ENCODE data around the gene POU2AF1. TPM values are rescaled to one million over a fixed set of nuclear protein-coding genes. Genes with fewer than 3 reads are reported as not detected.

The POU2AF1 gene
- total and polyA plus RNA-seq, 12 donors = 0.07 to 1.8 (median 0.15) TPM; not detected in 3

GRCh38 chr11:111347002-111347722 is 31.9 kb downstream of the POU2AF1 start:
- ATAC-seq (peak in 7 of 8 donors; percentile 38 to 78 (median 68)), DNase-seq (no peak)
- no peaks in the 10 kb centered on the region for H3K9me3 ChIP-seq
- WGBS, 2 donors = 70 to 73% methylated on average over 6 of the region's 6 CpGs
- peaks cover 0 to 3% (median 0%) of the 10 kb centered on the region in 7 donors for H3K27me3 ChIP-seq
- no peaks in the 10 kb centered on the region for H3K36me3 ChIP-seq
- H3K4me3 ChIP-seq = no peak overlapping the region
- intact Hi-C loops (cut with DNase I) = no loop called here
- peaks cover 0 to 13% (median 0%) of the 10 kb centered on the region in 9 donors for H3K4me1 ChIP-seq
- TF ChIP-seq, protein P1, sequence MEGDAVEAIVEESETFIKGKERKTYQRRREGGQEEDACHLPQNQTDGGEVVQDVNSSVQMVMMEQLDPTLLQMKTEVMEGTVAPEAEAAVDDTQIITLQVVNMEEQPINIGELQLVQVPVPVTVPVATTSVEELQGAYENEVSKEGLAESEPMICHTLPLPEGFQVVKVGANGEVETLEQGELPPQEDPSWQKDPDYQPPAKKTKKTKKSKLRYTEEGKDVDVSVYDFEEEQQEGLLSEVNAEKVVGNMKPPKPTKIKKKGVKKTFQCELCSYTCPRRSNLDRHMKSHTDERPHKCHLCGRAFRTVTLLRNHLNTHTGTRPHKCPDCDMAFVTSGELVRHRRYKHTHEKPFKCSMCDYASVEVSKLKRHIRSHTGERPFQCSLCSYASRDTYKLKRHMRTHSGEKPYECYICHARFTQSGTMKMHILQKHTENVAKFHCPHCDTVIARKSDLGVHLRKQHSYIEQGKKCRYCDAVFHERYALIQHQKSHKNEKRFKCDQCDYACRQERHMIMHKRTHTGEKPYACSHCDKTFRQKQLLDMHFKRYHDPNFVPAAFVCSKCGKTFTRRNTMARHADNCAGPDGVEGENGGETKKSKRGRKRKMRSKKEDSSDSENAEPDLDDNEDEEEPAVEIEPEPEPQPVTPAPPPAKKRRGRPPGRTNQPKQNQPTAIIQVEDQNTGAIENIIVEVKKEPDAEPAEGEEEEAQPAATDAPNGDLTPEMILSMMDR (IDR thresholded peaks at IDR 0.05) = no peak
- peak overlapping the region in 4 of 10 donors; percentile 6 to 64 (median 37) for H3K27ac ChIP-seq

DNA sequence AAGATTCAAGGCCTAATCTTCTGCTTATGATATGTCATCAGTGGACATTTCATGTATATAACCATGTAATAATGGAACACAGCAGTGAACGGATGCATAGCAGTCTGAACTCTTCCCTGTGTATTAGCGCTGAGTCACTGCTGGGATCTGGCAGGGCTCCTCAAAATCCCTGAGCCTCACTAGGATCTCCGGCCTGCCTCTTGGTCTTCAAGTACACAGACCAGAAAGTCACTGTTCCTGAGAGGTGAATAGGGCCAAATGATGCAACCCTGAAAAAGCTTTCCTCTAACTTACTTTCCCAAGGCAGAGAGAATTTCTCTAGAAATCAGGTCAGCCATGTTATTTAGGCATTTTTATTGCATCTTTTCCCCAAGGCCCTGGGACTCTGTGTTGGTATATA is 35.0 kb downstream of the POU2AF1 start:
- intact Hi-C loops (cut with DNase I) = no loop called here
- no peak overlapping the region for H3K4me3 ChIP-seq
- H3K9me3 ChIP-seq = peaks cover 0 to 19% (median 8%) of the 10 kb centered on the region in 11 donors
- 67 to 70% methylated on average over 3 of the region's 3 CpGs for WGBS, 2 donors
- no peak overlapping the region for H3K27ac ChIP-seq
- no peaks in the 10 kb centered on the region for H3K27me3 ChIP-seq
- ATAC-seq (peak in 7 of 8 donors; percentile 45 to 93 (median 69)), DNase-seq (peak in 1 of 2 donors; percentile 38)
- H3K36me3 ChIP-seq = no peaks in the 10 kb centered on the region
- peaks cover 0 to 4% (median 0%) of the 10 kb centered on the region in 9 donors for H3K4me1 ChIP-seq
- TF ChIP-seq, protein P1 (IDR thresholded peaks at IDR 0.05) = no peak

DNA sequence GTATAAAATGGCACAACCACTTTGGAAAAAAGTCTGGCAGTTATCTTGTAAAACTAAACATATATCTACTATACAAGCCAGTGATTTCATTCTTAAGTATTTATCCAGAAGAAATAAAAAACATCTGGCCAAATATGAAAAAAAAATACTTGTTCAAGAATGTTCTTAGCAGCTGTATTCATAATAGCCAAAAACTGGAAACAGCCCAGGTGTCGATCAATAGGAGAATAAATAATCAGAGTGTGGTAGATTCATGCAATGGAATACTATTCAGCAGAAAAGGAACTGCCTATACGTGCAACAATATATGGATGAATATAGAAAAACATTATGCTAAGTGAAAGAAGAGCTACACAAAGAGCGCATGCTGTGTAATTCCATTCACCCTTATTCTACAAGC is 36.7 kb downstream of the POU2AF1 start:
- Histone ChIP-seq H3K9me3 (peaks cover 0 to 23% (median 9%) of the 10 kb centered on the region in 11 donors), H3K27me3 (no peaks in the 10 kb centered on the region), H3K27ac (no peak overlapping the region), H3K4me3 (no peak overlapping the region), H3K36me3 (no peaks in the 10 kb centered on the region), H3K4me1 (peaks cover 0 to 4% (median 0%) of the 10 kb centered on the region in 9 donors)
- WGBS, 2 donors = 75 to 91% methylated on average over 3 of the region's 3 CpGs
- ATAC-seq = no peak
- intact Hi-C loops (cut with DNase I) = no loop called here
- TF ChIP-seq, protein P1 (IDR thresholded peaks at IDR 0.05) = no peak
- DNase-seq = no peak

DNA sequence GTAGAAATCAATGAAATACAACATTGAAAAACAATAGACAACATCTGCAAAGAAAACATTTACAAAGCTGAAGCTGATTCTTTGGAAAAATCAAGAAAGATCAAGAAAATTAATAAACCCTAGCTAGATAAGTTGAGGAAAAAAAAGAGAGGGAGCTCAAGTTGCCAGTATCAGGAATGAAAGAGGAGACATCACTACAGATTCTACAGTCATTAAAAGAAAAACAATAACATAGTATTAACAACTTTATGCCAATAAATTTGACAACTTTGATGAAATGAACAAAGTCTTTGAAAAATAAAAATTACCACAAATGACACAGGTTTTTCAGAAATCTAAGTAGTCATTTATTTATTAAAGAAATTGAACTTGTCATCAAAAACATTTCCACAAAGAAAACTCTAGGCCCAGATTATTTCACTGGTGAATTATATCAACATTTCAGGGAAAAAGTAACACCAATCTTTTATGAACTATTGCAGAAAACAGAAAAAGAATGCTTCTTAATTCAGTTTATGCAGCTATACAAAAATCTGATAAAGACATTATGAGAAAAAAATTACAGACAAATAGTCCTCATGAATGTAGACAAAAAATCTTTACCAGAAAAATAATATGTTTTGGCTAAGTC is 39.2 kb downstream of the POU2AF1 start:
- no peak overlapping the region for H3K27ac ChIP-seq

More for the DNA sequence above, 39.2 kb downstream of the POU2AF1 start:
- H3K27me3 ChIP-seq = no peaks in the 10 kb centered on the region
- intact Hi-C loops (cut with DNase I) = no loop called here
- no peak overlapping the region for H3K4me3 ChIP-seq
- no peak for ATAC-seq
- no peaks in the 10 kb centered on the region for H3K36me3 ChIP-seq
- TF ChIP-seq, protein P1 (IDR thresholded peaks at IDR 0.05) = no peak
- H3K4me1 ChIP-seq = peaks cover 0 to under 1% (median 0%) of the 10 kb centered on the region in 9 donors
- no peak for DNase-seq
- peaks cover 0 to 23% (median 9%) of the 10 kb centered on the region in 11 donors for H3K9me3 ChIP-seq
